HG02852 (cell line): Measurements from ENCODE around the gene ITSN2.
A peak's percentile ranks its signal among the peaks of the same experiment; 100 is the strongest.

Source experiments
- ATAC-seq: cut with Tn5 transposase; IDR thresholded peaks from one replicate; pipeline ENCODE4 v1.9.1; 2021; ENCODE audit warnings: mild to moderate bottlenecking, moderate library complexity; ENCODE audit not compliant: unreplicated experiment

ITSN2 gene

GRCh38 chr2:24337890-24338289 lies 22.4 kb downstream of the ITSN2 start:
- no peak for ATAC-seq

- ATAC-seq, result no peak
Measured at GRCh38 chr2:24336811-24337210, 23.5 kb downstream of the ITSN2 start.

- no peak for ATAC-seq
Measured at GRCh38 chr2:24334245-24334633, 26.1 kb downstream of the ITSN2 start.

DNA sequence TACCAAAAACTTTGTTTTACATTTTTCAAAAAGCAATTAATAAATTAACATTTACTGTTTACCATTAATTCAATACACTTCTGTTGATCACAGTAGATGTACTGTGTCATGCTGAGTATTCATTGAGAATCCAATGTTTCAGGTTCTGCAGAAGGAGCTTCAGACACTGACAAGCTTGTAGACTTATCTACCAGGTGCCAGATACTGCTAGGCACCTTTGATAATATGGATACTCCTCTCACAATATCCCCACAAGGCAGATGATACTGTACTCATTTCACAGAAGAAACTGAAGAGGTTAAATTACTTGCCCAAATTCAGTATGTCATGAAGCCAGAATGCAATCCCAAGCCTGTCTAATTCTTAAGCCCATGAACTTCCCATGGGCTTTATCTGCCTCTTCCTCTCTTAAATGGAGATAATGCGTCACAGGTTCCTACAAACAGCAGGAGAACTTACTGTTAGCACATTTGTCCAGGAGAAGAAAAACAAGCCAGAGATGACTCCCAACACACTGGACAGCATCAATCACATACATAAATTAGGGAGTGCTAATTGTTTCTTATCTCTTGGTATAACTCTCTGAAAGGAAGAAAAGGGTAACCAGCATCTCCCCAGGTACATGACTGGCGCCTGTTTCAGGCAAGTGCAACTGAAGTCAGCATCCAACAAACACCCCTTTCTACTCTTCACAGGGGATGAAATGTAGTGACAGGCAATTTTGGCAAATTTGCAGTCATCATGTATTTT lies 27.4 kb downstream of the ITSN2 start:
- ATAC-seq, result no peak

DNA sequence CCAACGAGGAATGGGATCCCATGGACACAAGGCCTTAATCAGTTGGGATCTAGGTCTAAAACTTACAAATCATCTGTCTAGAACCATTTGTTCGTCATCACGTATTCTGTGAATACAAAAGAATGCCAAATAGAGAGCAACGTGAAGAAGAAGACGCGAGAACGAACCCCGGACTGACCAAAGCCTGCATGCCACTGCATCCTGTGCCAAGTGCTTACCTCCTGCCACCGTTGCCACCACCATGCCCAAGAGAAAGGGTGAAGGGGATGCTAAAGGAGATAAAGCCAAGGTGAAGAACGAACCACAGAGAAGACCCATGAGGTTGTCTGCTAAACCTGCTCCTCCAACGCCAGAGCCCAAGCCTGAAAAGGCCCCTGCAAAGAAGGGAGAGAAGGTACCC lies 30.2 kb downstream of the ITSN2 start:
- no peak for ATAC-seq

- ATAC-seq, result peak; percentile 46
Measured at GRCh38 chr2:24329700-24330099, 30.6 kb downstream of the ITSN2 start.

DNA sequence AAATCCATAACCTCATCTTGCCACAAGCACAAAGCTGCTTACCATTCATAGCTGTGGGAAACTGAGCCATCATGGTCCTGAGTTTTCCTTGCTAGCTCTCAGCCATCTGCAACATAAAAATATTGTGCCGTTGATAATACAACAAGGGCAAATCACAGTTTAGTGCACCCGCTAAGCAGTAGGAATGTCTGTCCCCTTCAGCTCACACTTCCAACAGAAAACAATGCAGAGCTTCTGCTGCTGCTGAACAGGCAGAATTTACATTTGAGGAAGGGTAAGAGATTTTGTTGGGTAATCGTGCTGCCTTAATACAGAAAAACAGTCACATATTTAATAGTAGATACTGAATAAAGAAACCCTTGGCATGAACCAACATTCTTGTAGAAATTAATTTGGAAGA lies 32.3 kb downstream of the ITSN2 start:
- ATAC-seq, result no peak

DNA sequence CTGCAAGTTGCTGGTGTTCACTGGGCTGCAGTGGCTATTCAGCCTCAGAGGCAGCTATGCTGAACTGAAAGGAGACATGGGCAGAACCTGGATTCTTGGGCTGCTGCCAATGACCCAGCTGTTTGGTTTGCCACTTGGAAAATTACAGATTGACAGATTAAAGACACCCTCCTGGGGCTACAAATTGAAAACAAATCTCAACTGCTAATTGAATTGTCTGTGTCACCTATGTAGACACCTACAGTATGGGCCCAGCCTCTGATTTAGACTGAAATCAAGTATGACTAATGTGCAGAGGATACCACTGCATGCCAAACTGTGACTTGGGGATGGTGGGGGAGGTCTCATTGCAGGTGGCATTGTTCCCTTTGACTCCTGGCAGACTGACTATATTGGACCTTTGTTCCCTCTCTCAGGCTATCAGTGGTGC lies 42.8 kb downstream of the ITSN2 start:
- no peak for ATAC-seq

GRCh38 chr2:24315669-24316068 lies 44.7 kb downstream of the ITSN2 start:
- ATAC-seq, result peak; percentile 74

GRCh38 chr2:24313744-24314632 lies 46.3 kb downstream of the ITSN2 start:
- ATAC-seq, result peak; percentile 56

DNA sequence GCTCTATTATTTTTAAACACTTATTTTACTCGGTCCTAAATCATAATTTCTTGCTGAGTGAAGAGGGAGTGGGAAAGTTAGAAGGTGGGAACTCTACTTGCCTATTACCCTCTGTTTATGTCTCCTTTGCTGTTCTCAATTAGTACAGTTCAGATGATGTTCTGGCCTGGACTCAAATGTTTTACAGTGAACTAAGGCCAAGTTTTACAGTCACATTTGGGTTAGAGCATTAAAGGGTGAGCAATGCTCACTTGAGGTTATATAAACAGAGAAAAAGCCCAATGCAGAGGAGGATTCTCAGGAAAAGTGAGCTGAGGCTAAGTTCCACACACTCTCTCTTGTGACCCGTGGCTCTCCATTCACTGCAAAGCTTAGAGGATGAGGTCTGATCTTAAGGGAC lies 52.4 kb downstream of the ITSN2 start:
- no peak for ATAC-seq

GRCh38 chr2:24304631-24305030 lies 55.7 kb downstream of the ITSN2 start:
- no peak for ATAC-seq

DNA sequence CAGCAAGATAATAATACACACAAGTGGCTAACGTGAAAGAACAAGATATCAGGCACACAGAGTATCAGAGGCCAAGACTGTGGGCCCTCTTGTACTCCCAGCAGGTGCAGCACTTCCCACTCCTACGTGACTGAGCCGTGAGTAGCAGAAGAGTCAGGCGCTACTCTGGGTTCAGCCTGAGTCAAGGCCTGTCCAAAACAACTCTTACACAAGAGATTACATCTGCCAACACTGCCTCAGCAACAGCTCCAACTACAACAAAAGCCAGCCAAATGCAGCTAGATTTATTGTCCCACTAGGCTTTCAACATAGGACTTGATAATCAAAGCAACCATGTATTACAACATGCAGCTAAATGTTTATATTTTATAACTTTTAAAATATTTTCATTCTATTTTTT lies 56.2 kb downstream of the ITSN2 start:
- ATAC-seq, result no peak

DNA sequence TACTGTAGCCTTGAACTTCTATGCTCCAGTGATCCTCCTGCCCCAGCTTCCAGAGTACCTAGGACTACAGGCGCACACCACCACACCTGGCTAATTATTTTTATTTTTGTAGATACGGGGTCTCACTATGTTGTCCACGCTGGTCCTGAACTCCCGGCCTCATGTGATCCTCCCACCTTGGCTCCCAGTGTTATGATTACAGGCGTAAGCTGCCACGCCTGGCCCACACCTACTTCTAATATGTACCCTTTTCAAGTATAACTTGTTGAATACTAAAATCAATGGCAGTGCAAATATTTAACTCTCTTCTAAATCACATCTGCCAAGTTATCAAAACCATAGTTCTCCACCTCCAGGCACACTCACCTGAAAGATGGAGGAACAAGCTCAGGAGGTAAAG lies 58.7 kb downstream of the ITSN2 start:
- no peak for ATAC-seq

DNA sequence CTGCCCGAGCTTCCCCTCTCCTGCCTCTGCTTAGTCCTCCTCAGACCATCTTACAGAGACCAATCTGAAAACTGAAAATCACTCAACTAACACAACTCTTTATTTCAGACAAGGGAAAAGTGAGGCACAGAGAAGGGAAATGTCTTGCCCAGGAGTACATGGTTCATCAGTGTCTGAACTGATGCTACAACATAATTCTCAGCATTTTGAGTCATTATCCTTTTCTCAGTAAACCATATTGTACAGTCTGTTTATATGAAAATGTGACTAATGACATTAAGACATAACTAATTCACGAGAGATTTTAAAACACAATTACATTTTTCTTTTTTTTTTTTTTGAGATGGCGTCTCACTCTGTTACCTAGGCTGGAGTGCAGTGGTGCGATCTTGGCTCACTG lies 62.7 kb downstream of the ITSN2 start:
- ATAC-seq, result no peak

- ATAC-seq, result no peak
Measured at GRCh38 chr2:24287171-24287570, 73.2 kb downstream of the ITSN2 start.

DNA sequence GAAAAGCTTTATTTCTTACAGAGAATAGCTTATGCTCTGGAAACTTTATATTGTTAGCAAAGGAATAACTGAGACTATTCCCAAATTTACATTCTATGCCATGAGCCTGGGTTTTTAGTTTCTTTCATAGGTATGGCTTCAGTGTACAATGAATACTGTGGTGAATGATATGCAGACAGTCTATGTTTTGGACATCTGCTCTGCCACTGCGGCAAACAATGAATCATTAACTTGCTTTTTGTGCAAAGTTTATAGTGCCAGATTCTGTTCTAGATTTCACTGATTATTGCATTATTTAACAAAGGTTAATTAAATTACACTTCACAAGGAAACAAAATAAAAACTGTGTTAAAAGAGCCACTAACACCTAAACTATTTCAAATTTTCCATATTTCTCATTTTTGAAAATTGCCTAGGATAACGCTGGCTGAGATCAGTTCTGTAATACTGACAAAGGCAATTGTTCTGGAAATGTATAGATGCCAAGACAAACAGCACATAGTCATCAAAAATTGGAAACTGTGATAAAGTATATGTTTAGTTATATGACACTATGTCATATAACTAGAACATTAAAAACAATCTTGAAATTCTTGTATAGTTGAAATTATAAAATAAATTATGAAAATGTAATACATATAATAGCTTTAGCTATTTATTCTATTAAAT lies 74.7 kb downstream of the ITSN2 start:
- ATAC-seq, result no peak

- no peak for ATAC-seq
Measured at GRCh38 chr2:24280645-24281044, 79.7 kb downstream of the ITSN2 start.

GRCh38 chr2:24280161-24280560 lies 80.2 kb downstream of the ITSN2 start:
- ATAC-seq, result no peak

- ATAC-seq, result no peak
Measured at GRCh38 chr2:24276349-24276899, 83.9 kb downstream of the ITSN2 start.

GRCh38 chr2:24274809-24275208 lies 85.5 kb downstream of the ITSN2 start:
- ATAC-seq, result no peak
